Measurements from ENCODE around the gene ARHGAP20.

Gene ARHGAP20

DNA sequence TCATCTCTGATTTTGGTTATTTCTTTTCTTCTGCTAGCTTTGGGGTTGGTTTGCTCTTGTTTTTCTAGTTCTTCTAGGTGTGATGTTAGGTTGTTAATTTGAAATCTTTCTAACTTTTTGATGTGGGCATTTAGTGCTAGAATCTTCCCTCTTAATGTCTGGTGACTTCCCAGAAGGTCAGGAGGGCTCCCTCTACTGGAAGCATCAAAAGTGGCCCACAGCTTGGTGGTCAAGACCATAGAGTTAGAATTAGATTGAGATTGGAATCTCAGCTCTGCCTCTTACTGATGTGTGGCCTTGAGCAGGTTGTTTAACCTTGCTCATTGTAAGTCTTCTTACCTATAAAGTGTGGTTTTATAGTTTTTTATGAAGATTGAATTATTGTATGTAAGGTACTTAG is 183.2 kb downstream of the ARHGAP20 start:
- DNase-seq (ENCODE audit: low read depth in 2 of 2): no peak

DNA sequence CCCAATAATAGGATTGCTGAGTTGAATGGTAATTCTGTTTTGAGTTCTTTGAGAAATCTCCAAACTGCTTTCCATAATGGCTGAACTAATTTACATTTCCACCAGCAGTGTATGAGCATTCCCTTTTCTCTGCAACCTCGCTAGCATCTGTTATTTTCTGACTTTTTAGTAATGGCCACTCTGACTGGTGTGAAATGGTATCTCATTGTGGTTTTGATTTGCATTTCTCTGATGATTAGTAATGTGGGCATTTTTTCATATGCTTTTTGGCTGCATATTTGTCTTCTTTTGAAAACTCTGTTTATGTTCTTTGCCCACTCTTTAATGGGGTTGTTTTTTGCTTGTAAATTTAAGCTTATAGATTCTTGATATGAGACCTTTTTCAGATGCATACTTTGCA is 185.1 kb downstream of the ARHGAP20 start:
- no peak for DNase-seq (ENCODE audit: low read depth in 2 of 2)

Data from stimulated activated CD8-positive, alpha-beta memory T cell treated with anti-CD3 and anti-CD28 coated beads, Interleukin-2, amount 100 ng/mL, for 1 hour (primary cell).